Anterior cingulate cortex (tissue), 58 donors: Measurements from ENCODE around the gene PCDHGA3.
"Not testable (repeated sequence)": the region's sequence is repeated elsewhere in the genome, so short reads cannot be mapped to it uniquely, and the experiment has no call there.

Source experiments
- DNase-seq, 58 donors: peaks; one replicate each; lab custom pipeline; 2025; lab: John Stamatoyannopoulos, UW

Gene PCDHGA3

GRCh38 chr5:141345327-141345726 lies 1.7 kb downstream of the PCDHGA3 start:
- no peak for DNase-seq

DNA sequence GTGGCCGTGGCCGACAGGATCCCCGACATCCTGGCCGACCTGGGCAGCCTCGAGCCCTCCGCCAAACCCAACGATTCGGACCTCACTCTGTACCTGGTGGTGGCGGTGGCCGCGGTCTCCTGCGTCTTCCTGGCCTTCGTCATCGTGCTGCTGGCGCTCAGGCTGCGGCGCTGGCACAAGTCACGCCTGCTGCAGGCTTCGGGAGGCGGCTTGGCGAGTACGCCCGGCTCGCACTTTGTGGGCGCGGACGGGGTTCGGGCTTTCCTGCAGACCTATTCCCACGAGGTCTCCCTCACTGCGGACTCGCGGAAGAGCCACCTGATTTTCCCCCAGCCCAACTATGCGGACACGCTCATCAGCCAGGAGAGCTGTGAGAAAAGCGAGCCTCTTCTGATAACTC lies 2.4 kb downstream of the PCDHGA3 start:
- DNase-seq, result not testable (repeated sequence)

DNA sequence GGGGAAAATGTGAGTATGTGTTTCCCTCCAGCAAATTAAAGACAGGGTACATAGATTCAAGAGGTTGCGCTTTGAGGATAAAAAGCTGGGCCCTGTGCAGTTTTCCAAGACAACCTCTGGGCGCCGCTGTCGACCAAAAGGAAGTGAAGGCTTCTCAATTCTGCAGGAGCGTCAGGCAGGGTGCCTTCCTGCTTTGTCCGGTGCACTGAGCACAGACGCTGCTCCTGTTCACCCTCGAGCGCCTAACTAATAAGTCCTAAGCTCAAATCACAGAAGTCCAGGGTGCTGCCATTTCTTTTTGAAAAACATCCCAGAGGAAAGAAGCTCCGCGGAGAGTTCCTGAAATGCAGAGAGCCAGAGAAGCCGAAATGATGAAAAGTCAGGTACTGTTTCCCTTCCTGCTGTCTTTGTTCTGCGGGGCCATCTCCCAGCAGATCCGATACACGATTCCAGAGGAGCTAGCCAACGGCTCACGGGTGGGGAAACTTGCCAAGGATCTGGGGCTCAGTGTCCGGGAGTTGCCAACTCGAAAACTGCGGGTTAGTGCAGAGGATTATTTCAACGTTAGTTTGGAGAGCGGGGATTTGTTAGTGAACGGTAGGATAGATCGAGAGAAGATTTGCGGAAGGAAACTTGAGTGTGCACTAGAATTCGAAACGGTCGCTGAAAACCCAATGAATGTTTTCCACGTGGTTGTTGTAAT lies 6.4 kb downstream of the PCDHGA3 start, which contains the start of gene PCDHGB1:
Gene PCDHGB1, plus strand, starts transcription at position 183 of the 703 bp plus-strand sequence. Its CDS starts 162 bp downstream, at position 345.
- peak in 8 of 58 donors; percentile 3 to 25 (median 10) for DNase-seq

DNA sequence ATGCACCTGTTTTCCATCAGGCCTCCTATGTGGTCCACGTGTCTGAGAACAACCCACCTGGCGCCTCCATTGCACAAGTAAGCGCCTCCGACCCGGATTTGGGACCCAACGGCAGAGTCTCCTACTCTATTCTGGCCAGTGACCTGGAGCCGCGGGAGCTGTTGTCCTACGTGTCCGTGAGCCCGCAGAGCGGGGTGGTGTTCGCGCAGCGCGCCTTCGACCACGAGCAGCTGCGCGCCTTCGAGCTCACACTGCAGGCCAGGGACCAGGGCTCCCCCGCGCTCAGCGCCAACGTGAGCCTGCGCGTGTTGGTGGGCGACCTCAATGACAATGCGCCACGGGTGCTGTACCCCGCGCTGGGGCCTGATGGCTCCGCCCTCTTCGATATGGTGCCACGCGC lies 8.0 kb downstream of the PCDHGA3 start:
- DNase-seq, result no peak

DNA sequence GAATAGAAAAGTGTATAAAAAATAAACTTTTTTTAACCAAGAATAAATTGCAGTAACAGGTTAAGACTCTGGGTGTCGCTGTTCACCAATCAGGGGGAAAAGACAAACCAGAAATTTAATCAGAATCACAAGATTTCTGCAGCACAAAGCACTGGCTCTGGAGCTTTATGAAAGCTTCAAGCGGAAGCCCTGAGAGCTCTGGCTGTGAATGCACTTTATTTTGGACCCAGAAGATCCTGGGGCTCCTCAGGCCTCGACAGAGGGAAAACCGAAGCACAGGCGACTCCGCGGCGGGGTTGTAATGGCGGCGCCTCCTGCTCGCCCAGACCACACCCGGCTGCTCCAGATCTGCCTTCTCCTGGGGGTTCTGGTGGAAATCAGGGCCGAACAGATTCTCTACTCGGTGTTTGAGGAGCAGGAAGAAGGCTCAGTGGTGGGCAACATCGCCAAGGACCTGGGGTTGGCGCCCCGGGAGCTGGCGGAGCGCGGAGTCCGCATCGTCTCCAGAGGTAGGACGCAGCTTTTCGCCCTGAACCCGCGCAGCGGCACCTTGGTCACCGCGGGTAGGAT lies 11.4 kb downstream of the PCDHGA3 start, which contains the start of gene PCDHGA4:
Gene PCDHGA4, plus strand, starts transcription at position 122 of the 570 bp plus-strand sequence. Its CDS starts 87 bp downstream, at position 209.
- no peak for DNase-seq

GRCh38 chr5:141355641-141356040 lies 12.0 kb downstream of the PCDHGA3 start:
- no peak for DNase-seq

DNA sequence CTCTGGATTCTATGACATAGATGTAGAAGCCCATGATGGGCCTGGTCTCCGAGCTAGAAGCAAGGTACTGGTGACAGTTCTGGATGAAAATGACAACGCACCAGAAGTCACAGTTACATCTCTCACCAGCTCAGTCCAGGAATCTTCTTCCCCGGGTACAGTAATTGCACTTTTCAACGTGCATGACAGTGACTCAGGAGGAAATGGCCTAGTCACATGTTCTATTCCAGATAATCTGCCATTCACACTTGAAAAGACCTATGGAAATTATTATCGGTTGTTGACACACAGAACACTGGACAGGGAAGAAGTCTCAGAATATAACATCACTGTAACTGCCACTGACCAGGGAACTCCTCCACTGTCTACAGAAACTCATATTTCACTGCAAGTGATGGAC lies 12.5 kb downstream of the PCDHGA3 start:
- DNase-seq, result no peak

DNA sequence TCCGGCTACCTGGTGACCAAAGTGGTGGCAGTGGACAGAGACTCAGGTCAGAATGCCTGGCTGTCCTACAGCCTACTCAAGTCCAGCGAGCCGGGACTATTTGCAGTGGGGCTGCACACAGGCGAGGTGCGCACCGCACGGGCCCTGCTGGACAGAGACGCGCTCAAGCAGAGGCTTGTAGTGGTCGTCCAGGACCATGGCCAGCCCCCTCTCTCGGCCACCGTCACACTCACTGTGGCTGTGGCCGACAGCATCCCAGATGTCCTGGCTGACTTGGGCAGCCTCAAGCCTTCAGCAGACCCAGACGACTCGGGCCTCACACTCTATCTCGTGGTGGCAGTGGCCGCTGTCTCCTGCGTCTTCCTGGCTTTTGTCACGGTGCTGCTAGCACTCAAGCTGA lies 13.3 kb downstream of the PCDHGA3 start:
- no peak for DNase-seq

- DNase-seq, result no peak
These were observed 16.3 kb downstream of the PCDHGA3 start, which contains the start of gene PCDHGB2 for GRCh38 chr5:141359790-141360426. TSS of gene PCDHGB2 (plus strand) at chr5:141359994. CDS start at chr5:141360136, 142 bp downstream.

DNA sequence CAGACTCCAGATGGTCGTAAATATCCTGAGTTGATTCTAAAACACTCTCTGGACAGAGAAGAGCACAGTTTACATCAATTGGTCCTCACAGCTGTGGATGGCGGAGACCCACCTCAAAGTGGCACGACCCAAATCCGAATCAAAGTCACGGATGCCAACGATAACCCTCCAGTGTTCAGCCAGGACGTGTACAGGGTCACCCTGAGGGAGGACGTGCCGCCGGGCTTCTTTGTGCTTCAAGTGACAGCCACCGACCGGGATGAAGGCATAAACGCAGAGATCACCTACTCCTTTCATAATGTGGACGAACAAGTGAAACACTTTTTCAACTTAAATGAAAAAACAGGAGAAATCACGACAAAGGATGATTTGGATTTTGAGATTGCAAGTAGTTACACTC lies 17.1 kb downstream of the PCDHGA3 start:
- DNase-seq, result no peak

- no peak for DNase-seq
These were observed 19.1 kb downstream of the PCDHGA3 start for GRCh38 chr5:141362719-141363118.

- no peak for DNase-seq
These were observed 20.5 kb downstream of the PCDHGA3 start, which contains the start of gene PCDHGA5 for GRCh38 chr5:141363952-141364660. TSS of gene PCDHGA5 (plus strand) at chr5:141364162. CDS start at chr5:141364331, 169 bp downstream.

DNA sequence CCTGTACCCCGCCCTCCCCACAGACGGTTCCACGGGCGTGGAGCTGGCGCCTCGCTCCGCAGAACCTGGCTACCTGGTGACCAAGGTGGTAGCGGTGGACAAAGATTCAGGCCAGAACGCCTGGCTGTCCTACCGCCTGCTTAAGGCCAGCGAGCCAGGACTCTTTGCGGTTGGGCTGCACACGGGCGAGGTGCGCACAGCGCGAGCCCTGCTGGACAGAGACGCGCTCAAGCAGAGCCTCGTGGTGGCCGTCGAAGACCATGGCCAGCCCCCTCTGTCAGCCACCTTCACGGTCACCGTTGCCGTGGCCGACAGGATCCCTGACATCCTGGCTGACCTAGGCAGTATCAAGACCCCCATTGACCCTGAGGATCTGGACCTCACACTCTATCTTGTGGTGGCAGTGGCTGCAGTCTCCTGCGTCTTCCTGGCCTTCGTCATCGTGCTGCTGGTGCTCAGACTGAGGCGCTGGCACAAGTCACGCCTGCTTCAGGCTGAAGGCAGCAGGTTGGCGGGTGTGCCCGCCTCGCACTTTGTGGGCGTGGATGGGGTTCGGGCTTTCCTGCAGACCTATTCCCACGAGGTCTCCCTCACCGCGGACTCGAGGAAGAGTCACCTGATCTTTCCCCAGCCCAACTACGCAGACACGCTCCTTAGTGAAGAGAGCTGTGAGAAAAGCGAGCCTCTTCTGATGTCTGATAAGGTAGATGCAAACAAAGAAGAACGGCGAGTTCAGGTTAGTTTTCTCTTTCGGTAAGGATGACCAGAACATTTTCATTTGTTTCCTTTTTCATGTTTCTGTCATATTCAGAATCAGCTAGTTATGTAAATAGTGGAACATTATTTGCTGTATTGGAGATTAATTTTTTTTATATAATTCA lies 22.6 kb downstream of the PCDHGA3 start:
- DNase-seq, result no peak

DNA sequence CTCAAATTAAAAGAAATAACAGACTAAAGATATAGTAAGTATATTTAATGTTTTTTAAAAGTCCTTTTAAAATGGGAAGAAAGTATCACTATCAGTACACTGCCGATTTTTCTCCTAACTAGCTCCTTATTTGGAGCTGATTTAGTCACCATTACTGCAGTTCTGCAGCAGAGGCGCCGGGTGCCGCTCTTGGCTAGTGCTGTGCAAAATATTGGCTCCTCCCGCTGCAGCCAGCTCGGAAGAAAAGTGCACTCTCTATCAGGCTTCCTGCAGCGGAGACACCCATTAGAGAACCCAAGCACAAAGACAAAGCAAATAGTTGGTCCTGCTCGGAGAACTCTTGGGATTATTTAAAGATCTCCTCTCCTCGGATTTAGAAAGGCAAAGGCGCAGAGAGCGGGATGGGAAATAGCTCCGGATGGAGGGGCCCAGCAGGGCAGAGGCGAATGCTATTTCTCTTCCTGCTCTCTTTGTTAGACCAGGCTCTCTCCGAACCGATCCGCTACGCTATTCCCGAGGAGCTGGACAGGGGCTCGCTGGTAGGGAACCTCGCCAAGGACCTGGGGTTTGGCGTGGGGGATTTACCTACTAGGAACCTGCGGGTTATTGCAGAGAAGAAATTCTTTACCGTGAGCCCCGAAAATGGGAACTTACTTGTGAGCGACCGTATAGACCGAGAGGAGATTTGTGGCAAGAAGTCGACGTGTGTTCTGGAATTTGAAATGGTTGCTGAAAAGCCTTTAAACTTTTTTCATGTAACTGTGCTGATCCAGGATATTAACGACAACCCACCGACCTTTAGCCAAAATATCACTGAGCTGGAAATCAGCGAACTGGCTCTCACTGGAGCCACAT lies 26.6 kb downstream of the PCDHGA3 start, which contains the start of gene PCDHGB3:
Gene PCDHGB3, plus strand, starts transcription at position 249 of the 855 bp plus-strand sequence. Its CDS starts 153 bp downstream, at position 402.
- DNase-seq, result no peak

DNA sequence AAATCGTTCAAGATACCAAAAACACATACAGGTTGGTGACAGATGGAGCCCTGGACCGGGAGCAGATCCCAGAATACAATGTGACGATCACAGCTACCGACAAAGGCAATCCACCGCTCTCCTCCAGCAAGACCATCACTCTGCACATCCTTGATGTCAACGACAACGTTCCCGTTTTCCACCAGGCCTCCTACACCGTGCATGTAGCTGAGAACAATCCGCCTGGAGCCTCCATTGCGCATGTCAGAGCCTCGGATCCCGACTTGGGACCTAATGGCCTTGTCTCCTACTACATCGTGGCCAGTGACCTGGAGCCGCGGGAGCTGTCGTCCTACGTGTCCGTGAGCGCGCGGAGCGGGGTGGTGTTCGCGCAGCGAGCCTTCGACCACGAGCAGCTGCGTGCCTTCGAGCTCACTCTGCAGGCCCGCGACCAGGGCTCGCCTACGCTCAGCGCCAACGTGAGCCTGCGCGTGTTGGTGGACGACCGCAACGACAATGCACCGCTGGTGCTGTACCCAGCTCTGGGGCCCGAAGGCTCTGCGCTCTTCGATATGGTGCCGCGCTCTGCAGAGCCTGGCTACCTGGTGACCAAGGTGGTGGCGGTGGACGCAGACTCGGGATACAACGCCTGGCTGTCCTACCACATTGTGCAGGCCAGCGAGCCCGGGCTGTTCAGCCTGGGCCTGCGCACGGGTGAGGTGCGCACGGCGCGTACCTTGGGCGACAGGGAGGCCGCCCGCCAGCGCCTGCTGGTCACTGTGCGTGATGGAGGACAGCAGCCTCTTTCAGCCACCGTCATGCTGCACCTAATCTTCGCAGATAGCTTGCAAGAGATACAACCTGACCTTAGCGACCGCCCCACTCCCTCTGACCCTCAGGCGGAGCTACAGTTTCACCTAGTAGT lies 28.2 kb downstream of the PCDHGA3 start:
- no peak for DNase-seq

DNA sequence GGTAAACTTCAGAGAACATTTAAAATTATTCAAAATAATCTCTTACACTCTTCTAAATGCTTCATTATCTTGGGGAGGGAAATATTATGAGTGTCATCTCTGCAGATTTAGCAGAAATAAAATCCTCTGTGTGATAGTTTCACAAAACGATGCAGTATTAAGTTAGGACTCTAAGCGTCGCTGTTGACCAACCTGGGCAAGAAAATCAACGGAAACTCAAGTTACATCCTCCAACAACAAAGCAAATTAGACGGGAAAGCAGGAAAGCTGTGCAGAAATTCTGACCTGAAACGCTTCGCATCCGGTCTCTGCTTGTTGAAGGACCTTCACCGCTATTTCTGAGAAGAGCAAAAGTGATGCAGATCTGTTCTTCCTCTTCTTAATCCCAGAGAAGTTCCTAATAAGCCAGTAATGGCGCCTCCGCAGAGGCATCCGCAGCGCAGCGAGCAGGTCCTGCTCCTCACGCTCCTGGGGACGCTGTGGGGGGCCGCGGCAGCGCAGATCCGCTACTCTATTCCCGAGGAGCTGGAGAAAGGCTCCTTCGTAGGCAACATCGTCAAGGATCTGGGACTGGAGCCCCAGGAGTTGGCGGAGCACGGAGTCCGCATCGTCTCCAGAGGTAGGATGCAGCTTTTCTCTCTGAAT lies 30.2 kb downstream of the PCDHGA3 start, which contains the start of gene PCDHGA6:
Gene PCDHGA6, plus strand, starts transcription at position 219 of the 645 bp plus-strand sequence. Its CDS starts 193 bp downstream, at position 412.
- no peak for DNase-seq

DNA sequence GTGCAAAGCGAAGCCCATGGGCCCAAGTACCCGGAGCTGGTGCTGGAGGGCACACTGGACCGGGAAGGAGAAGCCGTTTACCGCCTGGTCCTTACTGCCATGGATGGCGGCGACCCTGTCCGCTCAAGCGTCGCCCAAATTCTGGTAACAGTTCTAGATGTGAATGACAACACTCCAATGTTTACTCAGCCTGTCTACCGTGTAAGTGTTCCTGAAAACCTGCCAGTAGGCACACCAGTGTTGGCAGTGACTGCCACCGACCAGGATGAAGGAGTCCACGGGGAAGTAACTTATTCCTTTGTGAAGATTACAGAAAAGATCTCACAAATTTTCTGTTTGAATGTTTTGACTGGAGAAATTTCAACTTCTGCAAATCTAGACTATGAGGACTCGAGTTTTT lies 31.0 kb downstream of the PCDHGA3 start:
- DNase-seq, result no peak
